ENCODE measurements around the gene APBB1IP.

DNA sequence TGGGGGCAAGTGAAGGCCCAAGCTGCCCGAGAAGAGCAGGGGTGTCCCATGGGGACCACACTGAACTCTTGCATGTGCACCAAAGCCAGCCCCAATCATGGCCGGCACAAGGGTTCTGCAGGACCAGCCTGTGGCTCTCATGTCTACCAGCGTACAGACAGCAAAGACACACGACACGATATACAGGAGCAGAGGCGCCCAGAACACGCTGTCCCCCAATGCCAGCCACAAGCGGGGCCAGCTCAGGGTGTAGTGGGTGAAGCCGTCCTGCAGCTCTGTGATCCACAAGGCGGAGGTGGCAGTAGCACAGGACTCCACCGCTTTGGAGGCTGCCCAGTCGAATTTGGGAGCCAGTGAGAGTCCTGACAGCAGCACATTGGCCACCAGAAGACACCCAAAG is 150.5 kb downstream of the APBB1IP start:
- TF ChIP-seq, protein P1, sequence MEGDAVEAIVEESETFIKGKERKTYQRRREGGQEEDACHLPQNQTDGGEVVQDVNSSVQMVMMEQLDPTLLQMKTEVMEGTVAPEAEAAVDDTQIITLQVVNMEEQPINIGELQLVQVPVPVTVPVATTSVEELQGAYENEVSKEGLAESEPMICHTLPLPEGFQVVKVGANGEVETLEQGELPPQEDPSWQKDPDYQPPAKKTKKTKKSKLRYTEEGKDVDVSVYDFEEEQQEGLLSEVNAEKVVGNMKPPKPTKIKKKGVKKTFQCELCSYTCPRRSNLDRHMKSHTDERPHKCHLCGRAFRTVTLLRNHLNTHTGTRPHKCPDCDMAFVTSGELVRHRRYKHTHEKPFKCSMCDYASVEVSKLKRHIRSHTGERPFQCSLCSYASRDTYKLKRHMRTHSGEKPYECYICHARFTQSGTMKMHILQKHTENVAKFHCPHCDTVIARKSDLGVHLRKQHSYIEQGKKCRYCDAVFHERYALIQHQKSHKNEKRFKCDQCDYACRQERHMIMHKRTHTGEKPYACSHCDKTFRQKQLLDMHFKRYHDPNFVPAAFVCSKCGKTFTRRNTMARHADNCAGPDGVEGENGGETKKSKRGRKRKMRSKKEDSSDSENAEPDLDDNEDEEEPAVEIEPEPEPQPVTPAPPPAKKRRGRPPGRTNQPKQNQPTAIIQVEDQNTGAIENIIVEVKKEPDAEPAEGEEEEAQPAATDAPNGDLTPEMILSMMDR (IDR thresholded peaks at IDR 0.05): no peak
- TF ChIP-seq EZH2 (IDR thresholded peaks at IDR 0.05; ENCODE audit: borderline replicate concordance, insufficient read depth, low read depth, low read length, poor library complexity, severe bottlenecking): no peak

Data from B cell (primary cell).